ENCODE data around the gene SLC26A11. TPM values are rescaled to one million over a fixed set of nuclear protein-coding genes. Genes with fewer than 3 reads are reported as not detected.
A peak's percentile ranks its signal among the peaks of the same experiment; 100 is the strongest.
"Not testable (repeated sequence)": the region's sequence is repeated elsewhere in the genome, so short reads cannot be mapped to it uniquely, and the experiment has no call there.

SLC26A11 gene
- total RNA-seq, 1 donor from 2014 or later = 7.2 TPM

DNA sequence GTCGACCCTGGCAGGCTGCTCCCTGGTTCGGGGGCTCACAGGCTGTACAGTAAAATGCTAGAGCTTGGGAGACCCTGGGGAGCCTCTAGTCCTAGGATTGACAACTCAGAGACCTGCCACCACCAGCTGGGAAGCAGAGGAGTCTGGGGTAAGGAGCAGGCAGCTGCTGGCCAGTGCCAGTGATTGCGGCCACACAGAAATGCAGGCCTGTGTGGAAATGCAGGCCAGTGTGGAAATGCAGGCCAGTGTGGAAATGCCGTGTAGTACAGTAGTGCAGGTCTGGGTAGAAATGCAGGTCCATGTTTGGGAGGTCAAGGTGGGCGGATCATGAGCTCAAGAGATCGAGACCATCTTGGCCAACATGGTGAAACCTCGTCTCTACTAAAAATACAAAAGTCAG is 23.6 kb upstream of the SLC26A11 start:
- ATAC-seq = no peak

DNA sequence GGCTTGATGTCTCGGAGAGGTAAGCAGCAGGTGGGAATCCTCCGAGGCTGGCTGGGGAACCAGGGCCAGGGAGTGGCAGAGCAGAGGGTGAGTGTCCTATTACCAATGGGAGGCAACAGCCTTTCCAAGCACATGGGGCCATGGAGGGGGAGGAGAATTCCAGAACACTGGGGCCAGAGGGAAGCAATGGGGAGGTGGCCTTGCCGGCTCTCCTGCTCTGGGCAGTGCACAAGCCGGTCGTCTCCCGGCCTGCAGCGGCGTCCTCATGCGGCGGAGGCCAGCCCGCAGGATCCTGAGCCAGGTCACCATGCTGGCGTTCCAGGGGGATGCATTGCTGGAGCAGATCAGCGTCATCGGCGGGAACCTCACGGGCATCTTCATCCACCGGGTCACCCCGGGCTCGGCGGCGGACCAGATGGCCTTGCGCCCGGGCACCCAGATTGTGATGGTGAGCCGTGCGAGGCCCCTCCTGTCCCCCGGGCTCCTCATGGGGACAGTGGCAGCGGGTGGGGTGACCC is 22.0 kb upstream of the SLC26A11 start:
- ATAC-seq = no peak

DNA sequence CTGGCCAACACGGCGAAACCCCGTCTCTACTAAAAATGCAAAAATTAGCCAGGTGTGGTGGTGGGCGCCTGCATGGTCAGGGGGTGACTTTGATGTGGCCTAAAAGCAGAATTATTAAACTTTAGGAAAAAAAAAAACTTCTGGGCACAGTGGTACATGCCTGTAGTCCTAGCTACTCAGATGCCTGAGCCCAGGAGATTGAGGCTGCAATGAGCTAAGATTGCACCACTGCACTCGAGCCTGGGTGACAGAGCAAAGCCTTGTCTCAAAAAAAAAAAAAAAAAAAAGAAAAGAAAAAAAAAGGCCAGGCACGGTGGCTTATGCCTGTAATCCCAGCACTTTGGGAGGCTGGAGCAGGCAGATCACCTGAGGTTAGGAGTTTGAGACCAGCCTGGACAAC is 20.9 kb upstream of the SLC26A11 start:
- not testable (repeated sequence) for ATAC-seq

DNA sequence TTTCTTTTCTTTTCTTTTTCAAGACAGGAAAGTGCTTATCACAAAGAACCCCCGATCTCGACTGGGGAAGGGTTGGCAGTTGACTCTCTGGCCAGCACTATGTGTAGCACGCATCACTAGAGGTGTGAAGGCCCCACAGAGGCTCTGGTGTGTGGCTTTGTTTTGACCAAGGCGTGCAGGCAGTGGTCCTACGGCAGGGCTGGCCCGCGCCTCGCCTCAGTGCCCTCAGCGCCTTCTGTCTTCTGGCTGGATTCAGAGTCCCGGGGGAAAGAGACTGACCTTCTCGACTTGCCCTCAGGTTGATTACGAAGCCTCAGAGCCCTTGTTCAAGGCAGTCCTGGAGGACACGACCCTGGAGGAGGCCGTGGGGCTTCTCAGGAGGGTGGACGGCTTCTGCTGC is 18.8 kb upstream of the SLC26A11 start:
- ATAC-seq = no peak

DNA sequence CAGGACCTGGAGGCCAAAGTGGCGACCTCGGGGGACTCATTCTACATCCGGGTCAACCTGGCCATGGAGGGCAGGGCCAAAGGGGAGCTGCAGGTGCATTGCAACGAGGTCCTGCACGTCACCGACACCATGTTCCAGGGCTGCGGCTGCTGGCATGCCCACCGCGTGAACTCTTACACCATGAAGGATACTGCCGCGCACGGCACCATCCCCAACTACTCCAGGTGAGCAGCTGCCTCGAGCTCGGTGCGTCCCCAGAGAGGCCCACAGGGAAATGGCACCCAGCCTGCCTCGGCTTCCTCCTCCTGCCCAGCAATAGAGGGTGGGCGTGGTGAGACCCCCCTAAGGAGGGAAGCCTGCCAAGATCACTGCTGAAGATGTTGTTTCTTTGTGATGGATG is 18.0 kb upstream of the SLC26A11 start:
- no peak for ATAC-seq

DNA sequence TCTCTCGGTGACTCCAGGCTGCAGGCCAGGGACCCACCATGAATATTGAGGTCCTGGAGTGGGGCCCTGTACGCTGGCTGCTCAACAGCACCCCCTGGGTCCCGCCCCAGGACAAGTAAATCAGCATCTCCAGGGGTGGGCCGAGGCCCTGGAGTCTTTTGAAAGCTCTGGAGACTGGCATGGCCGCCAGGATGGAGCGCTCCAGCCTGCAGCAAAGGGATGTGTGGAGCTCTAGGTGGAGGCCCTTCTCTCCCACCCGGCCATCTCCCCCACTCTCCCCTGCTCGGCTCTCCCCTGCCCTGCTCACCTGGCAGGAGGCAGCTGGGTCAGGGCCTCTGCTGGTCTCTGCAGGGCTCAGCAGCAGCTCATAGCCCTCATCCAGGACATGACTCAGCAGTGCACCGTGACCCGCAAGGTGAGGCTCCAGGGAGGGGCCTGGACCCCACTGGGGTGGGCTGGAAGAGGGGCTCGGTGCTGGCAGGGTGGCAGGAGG is 16.7 kb upstream of the SLC26A11 start:
- ATAC-seq = peak; percentile 13

DNA sequence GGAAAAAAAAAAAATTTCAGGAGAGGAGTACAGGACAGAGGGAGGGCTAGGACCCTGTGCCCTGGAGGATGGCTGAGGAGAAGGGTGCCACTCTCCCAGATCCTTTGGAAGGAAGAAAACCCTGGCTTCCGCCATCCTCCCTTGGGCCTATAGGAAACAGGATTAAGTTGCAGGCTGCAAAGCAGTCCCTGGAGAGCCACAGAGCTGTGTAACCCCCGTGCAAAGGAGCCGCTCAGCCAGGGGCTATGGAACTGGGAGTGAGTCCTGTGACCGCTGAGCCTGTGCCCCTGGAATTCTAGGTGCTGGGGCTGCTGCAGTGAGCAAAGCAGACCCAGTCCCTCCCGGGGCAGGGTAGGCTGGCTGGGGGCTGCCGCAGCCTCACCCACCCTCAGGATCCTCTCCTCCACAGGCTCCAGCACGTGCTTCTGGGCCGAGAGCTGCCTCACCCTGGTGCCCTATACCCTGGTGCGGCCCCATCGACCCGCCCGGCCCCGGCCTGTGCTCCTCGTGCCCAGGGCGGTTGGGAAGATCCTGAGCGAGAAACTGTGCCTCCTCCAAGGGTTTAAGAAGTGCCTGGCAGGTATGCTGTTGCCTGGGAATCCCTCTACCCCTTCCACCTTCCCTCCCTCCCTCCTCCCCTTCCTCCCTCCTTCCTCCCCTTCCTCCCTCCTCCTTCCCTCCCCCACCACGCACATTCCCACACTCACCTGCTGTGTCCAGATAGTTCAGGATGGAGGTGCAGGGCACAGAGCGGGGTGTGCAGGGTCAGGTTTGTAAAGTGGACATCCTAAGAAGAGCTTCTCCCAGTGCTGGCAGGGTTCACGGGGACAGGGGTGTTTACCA is 15.4 kb upstream of the SLC26A11 start:
- ATAC-seq = no peak

DNA sequence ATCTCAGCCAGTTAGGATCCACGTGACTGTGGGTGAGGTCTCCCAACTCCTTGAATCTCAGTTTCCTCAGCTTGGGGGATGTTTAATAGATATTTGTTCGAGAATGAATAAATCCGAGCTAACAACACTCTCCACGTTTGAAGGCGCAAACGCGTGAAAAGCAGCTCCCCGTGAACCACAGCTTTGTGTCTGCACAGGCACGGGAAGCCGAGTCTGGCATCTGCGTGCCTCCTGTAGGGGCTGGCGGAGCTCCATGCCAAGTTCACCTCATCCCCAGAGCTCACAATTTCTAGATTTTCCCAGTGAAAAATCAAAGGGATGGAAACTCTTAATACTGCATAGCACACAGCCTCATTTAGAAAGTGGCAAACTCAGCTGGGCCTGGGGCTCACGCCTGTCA is 14.4 kb upstream of the SLC26A11 start:
- no peak for ATAC-seq

DNA sequence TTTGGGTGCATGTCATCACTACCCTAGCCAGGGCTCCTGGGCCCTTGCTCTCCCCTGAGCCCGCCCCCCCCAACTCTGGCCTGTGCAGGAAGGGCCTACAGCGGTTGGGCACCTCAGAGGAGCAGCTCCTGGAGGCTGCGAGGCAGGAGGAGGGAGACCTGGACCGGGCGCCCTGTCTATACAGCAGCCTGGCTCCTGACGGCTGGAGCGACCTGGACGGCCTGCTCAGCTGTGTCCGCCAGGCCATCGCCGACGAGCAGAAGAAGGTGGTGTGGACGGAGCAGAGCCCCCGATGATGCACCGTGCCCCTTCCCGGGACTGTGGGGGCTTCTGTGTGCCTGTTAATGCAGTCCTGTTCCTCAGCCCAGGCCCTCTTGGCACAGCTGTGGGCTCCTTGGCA is 12.2 kb upstream of the SLC26A11 start:
- ATAC-seq = no peak

DNA sequence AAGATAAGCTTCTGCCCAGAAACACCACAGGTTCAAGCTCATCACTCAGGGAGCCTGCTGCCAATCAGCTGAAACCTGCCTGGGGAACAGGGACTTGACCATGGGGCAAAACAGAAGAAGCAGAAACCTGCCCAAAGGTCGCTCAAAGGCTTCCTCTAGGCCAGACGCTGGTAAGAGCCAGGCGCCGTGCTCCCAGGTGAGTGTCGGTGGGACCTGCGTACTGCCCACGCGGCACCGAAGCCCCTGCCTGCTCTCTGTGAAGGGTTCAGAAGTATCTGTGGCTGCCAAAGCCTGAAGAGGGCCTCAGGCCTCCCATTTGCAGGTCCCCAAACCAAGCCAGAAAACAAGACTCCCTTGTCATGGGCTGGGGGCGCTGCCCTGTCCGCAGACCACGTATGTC is 10.5 kb upstream of the SLC26A11 start:
- no peak for ATAC-seq

DNA sequence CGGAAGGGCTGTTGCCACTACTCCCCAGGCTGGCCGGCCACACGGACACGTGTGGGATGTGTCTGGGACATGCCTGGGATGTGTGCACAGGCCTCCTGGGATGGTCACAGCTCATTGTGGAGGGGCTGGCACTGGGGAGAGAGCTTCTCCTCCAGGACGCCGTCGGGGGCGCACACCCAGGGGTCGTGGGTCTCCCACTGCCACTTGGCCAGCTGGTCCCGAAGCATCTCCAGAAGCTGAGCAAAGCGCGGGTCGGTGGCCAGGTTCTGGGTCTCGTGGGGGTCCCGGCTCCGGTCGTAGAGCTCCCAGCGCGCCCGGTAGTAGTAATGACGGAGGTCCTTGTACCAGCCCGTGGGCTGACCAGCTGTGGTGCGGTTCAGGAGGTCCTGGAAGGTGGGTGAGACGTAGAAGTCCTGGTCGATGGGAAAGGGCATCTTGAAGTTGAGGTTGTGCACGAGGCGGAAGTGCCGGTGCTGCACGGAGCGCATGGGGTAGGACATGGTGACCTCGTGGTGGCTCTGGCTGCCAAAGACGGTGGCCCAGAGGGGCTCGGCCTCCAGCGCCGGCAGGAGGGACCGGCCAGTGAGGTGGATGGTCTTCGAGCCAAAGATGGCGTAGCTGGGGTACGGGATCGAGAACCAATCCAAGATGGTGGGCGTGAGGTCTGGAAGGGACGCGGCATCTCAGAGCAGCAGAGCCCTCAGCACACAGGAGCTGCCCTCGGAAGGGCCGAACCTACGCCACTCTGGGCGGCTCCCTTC is 9.7 kb upstream of the SLC26A11 start:
- no peak for ATAC-seq

DNA sequence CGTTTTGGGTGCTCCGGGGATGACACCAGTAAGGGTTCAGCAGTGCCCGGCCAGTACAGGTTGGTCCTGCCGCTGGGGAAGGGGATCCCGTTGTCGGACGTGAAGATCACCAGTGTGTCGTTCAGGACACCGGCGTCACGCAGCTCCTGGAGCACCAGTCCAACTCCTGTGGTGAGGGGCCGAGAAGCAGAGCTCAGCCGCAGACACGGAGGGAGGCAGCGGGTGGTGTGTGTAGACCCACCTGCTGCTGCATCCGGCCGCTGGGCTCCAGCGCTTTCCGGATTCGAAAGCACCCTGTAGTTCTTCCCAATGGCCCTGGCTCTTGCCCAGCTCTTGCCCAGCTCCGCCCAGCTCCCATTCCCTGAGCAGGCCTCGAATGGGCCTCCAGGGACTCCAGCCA is 8.1 kb upstream of the SLC26A11 start:
- no peak for ATAC-seq

DNA sequence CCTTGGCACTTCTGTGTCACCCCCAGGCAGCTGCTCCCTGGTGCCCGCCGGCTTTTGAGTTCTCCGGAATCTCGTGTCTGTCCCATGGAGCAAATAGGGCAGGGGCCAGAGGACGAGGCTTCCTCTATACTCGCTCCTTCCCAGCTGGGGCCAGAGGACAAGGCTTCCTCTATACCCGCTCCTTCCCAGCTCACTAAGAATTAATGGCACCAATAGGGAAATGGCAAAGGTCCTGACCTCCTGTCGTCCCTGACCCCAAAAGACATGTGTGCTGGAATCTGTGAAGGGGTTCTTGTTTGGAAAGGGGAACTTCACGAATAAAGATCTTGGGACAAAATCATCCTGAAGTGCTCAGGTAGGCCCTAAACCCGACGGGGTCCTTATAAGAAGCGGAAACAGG is 7.7 kb upstream of the SLC26A11 start:
- ATAC-seq = no peak

DNA sequence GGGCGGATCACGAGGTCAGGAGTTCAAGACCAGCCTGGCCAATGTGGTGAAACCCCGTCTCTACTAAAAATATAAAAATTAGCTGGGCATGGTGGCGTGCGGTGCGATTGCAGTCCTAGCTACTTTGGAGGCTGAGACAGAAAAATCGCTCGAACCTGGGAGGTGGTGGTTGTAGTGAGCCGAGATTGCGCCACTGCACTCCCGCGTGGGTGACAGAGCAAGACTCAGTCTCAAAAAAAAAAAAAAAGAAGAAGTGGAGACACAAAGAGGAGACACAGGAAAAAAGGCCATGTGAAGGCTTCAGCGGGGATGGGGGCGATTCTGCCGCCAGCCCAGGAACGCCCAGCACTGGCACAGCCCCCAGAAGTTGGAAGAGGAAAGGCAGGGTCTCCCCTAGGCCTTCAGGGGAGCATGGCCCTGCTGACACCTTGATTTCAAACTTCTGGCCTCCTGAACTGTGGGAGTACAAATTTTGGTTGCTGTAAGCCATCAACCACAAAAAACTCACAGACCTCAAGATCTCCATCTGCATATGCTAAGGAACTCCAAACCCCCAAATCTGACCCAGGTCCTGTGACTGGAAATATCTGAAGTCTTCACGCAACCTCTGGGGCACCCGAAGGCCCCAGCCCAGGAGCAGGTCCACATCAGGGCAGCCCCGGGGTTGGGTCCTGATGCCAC is 7.1 kb upstream of the SLC26A11 start:
- ATAC-seq = no peak

DNA sequence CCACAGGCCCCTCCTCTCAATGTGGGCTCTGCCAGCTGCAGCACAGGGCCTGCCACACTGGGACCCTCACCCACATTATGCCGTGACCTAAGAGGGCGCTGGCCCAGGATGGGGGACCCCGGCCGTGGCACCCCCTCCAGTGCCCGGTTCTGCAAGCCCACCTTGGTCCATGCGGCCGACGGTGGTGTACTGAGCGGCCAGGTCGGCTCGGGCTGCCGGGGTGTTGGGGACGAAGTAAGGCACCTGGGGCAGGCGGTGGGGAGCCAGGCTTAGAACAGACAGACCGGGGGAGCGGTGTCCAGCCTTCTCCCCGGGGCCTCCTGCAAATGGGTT is 6.6 kb upstream of the SLC26A11 start:
- ATAC-seq = peak; percentile 5

DNA sequence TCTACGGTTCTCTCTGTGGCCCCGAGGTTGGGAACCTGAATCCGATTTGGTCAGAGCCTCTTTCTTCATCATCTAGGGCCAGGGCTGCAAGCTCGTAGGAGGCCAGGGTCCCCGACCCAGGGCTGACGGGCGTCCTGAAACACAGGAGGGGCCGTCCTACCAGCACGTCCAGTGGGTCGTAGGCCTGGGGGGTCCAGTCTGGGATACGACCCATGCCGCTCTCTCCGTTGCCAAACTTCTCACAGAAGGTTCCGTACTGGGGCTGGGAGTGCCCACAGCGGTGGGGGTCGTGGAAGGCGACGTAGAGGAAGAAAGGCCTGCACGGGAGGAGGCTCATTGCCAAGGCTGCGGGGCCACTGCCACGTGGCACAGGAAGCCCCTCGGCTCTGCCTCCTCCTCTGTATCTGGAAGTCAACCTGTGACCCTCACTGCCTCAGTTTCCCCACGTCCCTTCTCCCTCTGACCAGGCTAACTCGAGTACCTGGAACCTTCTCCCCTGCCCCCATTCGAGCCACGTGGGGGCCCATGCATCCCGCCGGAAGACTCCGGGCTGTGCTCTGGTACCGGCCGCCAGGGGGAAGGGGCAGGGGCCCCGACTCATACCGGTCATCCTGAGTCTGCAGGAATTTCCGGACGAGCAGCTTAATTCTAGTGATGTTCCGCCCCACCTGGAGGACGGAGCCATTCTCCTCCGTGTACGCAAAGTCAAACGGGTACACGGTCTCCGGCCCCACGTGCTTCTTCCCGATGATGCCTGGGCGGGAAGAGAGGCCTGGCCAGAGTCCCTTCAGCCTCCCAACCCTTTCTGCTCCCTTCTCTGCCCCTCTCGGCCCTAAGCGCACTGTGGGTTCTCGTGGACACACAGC is 6.0 kb upstream of the SLC26A11 start:
- ATAC-seq = no peak

DNA sequence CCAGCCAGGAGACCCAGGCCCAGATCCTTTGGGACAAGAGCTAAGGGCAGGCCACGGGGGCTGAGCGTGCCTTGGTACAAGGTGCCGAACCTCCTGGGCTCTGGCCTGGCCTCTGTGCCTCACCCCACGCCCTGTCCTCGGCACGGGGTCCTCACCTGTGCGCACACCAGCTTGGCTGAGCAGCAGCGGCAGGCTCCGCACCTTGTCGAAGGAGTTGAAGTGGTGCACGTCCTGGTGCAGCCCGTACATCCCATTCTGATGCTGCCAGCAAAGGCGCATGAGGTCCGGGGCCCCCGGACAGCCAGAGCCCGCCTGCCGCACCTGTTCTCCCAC is 5.4 kb upstream of the SLC26A11 start:
- no peak for ATAC-seq

DNA sequence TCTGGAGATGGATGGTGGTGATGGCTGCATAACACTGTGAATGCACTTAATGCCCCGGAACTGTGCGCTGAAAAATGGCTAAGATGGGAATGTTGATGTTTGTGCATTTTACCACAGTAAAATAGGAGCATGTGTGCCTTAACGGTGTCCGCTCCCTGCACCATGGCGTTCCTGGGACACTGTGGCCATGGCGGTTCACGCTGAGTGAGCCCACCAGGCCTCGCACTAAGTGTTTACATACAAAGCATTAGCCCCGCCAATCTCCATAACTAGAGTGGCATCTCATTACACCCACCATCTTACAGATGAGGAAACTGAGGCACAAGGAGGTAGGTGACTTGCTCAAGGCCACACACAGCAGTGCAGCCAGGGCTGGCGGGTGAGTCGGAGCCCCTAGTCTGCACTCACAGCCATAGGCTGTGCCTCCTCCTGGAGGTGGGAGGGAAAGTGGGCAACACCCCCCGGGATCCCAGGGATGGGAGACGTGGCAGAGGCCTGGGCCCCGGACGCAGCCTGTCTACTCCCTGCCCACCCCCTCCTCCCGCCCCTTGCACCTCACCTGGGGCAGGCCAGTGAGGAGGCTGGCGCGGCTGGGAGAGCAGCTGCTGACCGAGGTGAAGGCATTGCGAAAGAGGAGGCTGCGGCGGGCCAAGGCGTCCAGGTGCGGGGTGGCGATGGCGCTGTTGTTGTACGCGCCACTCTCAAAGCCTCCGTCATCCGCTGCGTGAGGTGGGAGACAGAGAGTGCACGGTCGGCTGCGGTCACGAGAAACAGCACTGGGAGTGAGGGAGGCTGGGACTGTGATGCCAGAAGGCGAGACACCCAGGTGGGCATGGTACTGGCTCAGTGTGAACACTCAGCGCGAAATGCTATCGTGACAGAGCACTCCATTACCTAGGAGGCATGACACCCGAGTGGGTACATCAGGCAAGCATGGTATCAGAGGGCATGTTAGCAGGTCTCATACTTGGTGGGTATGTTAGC is 3.5 kb upstream of the SLC26A11 start:
- no peak for ATAC-seq

DNA sequence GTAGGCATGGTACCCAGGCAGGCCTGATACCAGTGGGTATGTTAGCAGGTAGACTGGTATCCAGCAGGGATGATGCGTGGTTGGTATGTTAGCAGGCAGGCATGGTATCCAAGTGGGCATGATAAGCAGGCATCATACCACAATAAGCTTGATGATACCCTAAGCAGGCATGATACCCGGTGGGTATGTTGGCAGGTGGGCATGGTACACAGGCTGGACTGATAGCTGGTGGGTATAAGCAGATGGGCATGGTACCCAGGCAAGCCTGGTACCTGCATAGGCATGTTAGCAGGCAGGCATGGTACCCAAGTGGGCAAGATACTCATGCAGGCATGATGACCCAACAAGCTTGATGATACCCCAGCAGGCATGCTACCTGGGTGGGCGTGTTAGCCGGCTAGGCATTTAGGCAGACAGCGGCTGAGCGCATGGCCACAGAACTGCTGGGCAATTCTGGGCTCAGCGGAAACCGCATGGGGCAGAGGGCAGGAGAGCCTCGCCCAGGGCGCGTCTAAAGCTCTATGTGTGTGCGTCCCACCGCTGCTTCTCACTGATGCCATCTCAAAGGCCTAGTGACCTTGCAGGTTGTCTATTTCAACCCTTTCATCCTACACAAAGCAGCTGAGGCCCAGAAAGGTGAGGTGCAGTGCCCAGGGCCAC is 2.4 kb upstream of the SLC26A11 start:
- no peak for ATAC-seq

DNA sequence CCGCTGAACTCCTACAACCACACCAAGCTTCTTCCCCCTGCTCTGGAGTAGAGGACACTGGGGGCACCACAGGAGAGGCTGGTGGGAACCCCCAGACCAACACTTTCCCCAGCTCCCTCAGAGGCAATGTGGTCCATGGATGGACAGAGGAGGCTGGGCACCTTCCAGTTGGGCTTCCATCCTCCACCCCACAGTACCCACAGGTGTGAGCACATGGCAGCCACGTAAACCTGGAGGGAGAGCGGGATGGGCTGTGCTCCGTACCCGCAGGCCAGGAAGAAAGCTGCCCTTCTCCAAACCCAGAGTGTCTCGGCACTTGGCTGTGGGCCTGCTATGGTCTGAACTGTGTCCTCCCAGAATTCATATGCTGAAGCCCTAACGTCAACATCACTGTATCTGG is 1.8 kb upstream of the SLC26A11 start:
- ATAC-seq = no peak
